Fibroblast of lung (primary cell): ENCODE data around the gene SIK2. TPM values are rescaled to one million over a fixed set of nuclear protein-coding genes. Genes with fewer than 3 reads are reported as not detected.

Experiments
- DNase-seq, 2 donors: peaks; one replicate each; pipeline versions ENCODE4 v3.0.0 to v3.0.0-alpha.2; 2010; ENCODE audit warnings: low read depth in 2 of 2
- H2AFZ ChIP-seq: 2 replicates; pipeline ENCODE4 v1.5.1; 2012; ENCODE audit warnings: low read length, control low read depth, inconsistent platforms
- H3K27ac ChIP-seq: 2 replicates; pipeline ENCODE4 v1.5.1; 2011; ENCODE audit warnings: low read length, control low read depth; ENCODE audit not compliant: insufficient read depth
- H3K27me3 ChIP-seq: 2 replicates; pipeline ENCODE4 v1.5.1; 2011; ENCODE audit warnings: mild to moderate bottlenecking, low read length; ENCODE audit not compliant: control insufficient read depth, insufficient read depth
- H3K36me3 ChIP-seq: 2 replicates; pipeline ENCODE4 v1.5.1; 2011; ENCODE audit warnings: low read length; ENCODE audit not compliant: control insufficient read depth, insufficient read depth
- H3K4me1 ChIP-seq: 2 replicates; pipeline ENCODE4 v1.5.1; 2011; ENCODE audit warnings: low read length; ENCODE audit not compliant: control insufficient read depth, insufficient read depth; ENCODE audit errors: extremely low read depth
- H3K4me2 ChIP-seq: 2 replicates; pipeline ENCODE4 v1.5.1; 2011; ENCODE audit warnings: low read length, control low read depth; ENCODE audit not compliant: insufficient read depth; ENCODE audit errors: extremely low read depth
- H3K4me3 ChIP-seq, 4 experiments: fragments of 200-600 bp in 1 of 4; sonication (generic) in 1 of 4; replicated peaks in 1 of 4; 2 replicates each; pipeline ENCODE4 v1.5.1; 2011 to 2016; ENCODE audit warnings: low read length in 4 of 4, low read depth in 3 of 4, mild to moderate bottlenecking in 3 of 4, control low read depth in 2 of 4, inconsistent platforms in 1 of 4, mixed read lengths in 1 of 4; ENCODE audit not compliant: insufficient read depth in 1 of 4; ENCODE audit errors: control extremely low read depth in 1 of 4
- H3K79me2 ChIP-seq: 2 replicates; pipeline ENCODE4 v1.5.1; 2012; ENCODE audit warnings: mild to moderate bottlenecking, low read length, inconsistent platforms; ENCODE audit not compliant: control insufficient read depth, insufficient read depth
- H3K9ac ChIP-seq: 2 replicates; pipeline ENCODE4 v1.5.1; 2011; ENCODE audit warnings: mild to moderate bottlenecking, low read length, control low read depth; ENCODE audit not compliant: insufficient read depth
- H3K9me3 ChIP-seq: 2 replicates; pipeline ENCODE4 v1.5.1; 2012; ENCODE audit warnings: low read depth, low read length; ENCODE audit not compliant: control insufficient read depth, insufficient read depth
- H4K20me1 ChIP-seq: 2 replicates; pipeline ENCODE4 v1.5.1; 2011; ENCODE audit warnings: low read length; ENCODE audit not compliant: control insufficient read depth, insufficient read depth; ENCODE audit errors: extremely low read depth
- EZH2 ChIP-seq: IDR thresholded peaks from 2 replicates; pipeline ENCODE4 v1.5.1; 2012; ENCODE audit warnings: low read length, control low read depth, mild to moderate bottlenecking; ENCODE audit errors: missing control alignments
- polyA plus RNA-seq, 2 donors: library from polyadenylated mRNA; depleted of rRNA in 1 of 2; stranded (reverse) in 1 of 2; unstranded in 1 of 2; fragments of >200 nt; gene quantifications; 2 replicates each; pipeline ENCODE4 v1.2.1, GENCODE V29; 2011 to 2012; ENCODE audit warnings: missing spikeins in 1 of 2
- total RNA-seq: library from RNA; depleted of rRNA; stranded (reverse); fragments of >200 nt; gene quantifications from 2 replicates; pipeline ENCODE4 v1.2.1, GENCODE V29; 2014
- TF ChIP-seq, protein P1 (sequence below), 2 donors: IDR thresholded peaks in 1 of 2; conservative IDR thresholded peaks in 1 of 2; 1 replicate in 1 of 2; 2 replicates in 1 of 2; pipeline ENCODE4 v1.5.1; 2011 to 2012; ENCODE audit warnings: low read length in 2 of 2, control low read depth in 1 of 2, inconsistent platforms in 1 of 2, low read depth in 1 of 2, mild to moderate bottlenecking in 1 of 2

Gene SIK2
- total and polyA plus RNA-seq, 2 donors (not counting 1 experiment from before 2014, with no cell fraction given) = 16.3 to 19.3 TPM

DNA sequence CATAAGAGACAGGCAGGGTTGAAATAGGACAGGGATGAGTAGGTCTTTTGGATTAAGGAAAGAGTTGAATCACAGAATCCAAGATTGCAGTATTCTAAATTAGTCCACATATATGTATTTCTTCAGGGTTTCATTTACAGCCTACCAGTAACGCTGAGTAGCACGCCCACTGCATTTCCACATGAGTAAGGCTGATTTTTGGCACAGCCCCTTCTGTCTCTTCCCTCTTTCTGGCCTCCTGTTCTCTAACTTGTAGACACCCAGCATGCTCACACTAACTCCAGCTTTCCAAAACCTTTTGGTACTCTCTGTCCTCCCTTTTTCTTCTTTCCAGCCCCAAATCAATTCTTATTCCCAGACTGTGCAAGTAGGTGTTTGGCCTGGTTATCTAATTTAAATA is 3.7 kb upstream of the SIK2 start:
- peaks cover 6% of the 10 kb centered on the region for H3K4me1 ChIP-seq
- H3K36me3 ChIP-seq = no peaks in the 10 kb centered on the region
- no peak overlapping the region for H3K9ac ChIP-seq
- peaks cover 11% of the 10 kb centered on the region for H3K79me2 ChIP-seq
- no peak for TF ChIP-seq EZH2
- TF ChIP-seq, protein P1, sequence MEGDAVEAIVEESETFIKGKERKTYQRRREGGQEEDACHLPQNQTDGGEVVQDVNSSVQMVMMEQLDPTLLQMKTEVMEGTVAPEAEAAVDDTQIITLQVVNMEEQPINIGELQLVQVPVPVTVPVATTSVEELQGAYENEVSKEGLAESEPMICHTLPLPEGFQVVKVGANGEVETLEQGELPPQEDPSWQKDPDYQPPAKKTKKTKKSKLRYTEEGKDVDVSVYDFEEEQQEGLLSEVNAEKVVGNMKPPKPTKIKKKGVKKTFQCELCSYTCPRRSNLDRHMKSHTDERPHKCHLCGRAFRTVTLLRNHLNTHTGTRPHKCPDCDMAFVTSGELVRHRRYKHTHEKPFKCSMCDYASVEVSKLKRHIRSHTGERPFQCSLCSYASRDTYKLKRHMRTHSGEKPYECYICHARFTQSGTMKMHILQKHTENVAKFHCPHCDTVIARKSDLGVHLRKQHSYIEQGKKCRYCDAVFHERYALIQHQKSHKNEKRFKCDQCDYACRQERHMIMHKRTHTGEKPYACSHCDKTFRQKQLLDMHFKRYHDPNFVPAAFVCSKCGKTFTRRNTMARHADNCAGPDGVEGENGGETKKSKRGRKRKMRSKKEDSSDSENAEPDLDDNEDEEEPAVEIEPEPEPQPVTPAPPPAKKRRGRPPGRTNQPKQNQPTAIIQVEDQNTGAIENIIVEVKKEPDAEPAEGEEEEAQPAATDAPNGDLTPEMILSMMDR (conservative IDR thresholded peaks at IDR 0.05 in 1 of 2, IDR thresholded peaks at IDR 0.05 in 1 of 2; ENCODE audit: low read depth in 1 of 2, low read length in 2 of 2) = no peak
- H3K27me3 ChIP-seq = no peaks in the 10 kb centered on the region
- peak overlapping the region in 1 of 4 experiments; percentile 9 for H3K4me3 ChIP-seq
- H3K27ac ChIP-seq = no peak overlapping the region
- H4K20me1 ChIP-seq = no peaks in the 10 kb centered on the region
- no peaks in the 10 kb centered on the region for H3K9me3 ChIP-seq
- H2AFZ ChIP-seq = peak overlapping the region; percentile 69
- DNase-seq = peak; percentile 61 to 85
- peak overlapping the region; percentile 71 for H3K4me2 ChIP-seq

DNA sequence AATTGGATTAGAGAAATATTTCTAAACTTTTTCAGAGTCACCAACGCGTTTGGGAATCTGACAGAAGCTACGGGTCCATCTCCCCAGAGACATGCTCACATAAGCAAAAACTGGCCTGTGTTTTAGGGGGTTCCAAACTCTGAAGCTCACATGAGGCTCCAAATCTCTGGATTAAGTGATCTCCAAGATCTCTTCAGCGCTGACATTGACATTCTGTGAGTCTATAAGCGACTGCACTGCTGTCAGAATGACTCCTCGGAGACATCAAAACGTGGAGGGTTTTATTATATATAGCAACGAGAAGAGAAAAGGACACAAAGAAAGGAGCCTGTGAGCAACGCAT is 642 bp upstream of the SIK2 start:
- no peaks in the 10 kb centered on the region for H3K27me3 ChIP-seq
- H3K4me1 ChIP-seq = peaks cover 8% of the 10 kb centered on the region
- no peaks in the 10 kb centered on the region for H4K20me1 ChIP-seq
- peaks cover 39% of the 10 kb centered on the region for H3K79me2 ChIP-seq
- DNase-seq = no peak
- peak overlapping the region; percentile 66 for H3K27ac ChIP-seq
- H3K9ac ChIP-seq = peak overlapping the region; percentile 51
- H3K4me2 ChIP-seq = peak overlapping the region; percentile 93
- no peaks in the 10 kb centered on the region for H3K9me3 ChIP-seq
- H2AFZ ChIP-seq = peak overlapping the region; percentile 88
- peak overlapping the region; percentile 31 to 51 (median 46) for H3K4me3 ChIP-seq
- H3K36me3 ChIP-seq = no peaks in the 10 kb centered on the region
- TF ChIP-seq, protein P1 (conservative IDR thresholded peaks at IDR 0.05 in 1 of 2, IDR thresholded peaks at IDR 0.05 in 1 of 2; ENCODE audit: low read depth in 1 of 2, low read length in 2 of 2) = no peak
- TF ChIP-seq EZH2 = no peak

DNA sequence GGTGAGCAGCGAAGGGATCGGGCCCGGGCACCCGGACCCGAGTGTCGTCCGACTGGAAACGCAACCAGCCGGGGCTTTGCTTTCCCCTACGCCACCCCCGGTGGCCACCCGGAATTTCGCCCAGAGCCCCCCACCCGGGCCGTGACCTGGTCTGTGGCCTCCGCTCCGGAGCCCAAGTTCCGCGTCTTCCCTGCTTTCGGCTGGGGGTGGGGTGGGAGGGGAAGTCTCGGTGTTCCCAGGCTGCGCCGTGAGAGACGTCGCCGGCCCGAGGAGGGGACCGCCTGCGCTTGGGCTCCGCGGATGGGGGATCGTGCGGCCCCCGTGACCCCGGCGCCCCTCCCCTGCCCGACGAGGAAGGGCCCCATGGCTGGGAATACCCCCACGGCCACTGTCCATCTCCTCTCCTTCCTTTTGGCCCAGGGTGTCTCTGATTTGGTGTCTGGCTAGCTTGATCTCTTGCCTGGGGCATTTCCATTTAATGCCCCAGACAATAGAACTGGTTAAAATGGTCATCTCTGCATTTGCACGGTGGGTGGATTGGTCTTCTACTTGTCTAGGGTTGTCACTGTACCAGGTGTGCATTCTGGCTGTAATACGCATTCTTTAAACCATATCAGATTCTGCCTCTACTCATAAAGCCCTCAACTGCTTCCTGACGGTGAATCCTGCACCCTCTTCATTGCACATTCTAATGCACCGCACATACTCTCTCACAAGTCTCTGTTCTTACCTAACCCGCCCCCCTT is 789 bp downstream of the SIK2 start:
- no peak overlapping the region for H2AFZ ChIP-seq
- peaks cover 53% of the 10 kb centered on the region for H3K79me2 ChIP-seq
- no peaks in the 10 kb centered on the region for H4K20me1 ChIP-seq
- H3K9ac ChIP-seq = peak overlapping the region; percentile 100
- peak overlapping the region; percentile 99 for H3K27ac ChIP-seq
- no peaks in the 10 kb centered on the region for H3K9me3 ChIP-seq
- peak overlapping the region; percentile 97 for H3K4me2 ChIP-seq
- DNase-seq = peak; percentile 50 to 63
- TF ChIP-seq, protein P1 (conservative IDR thresholded peaks at IDR 0.05 in 1 of 2, IDR thresholded peaks at IDR 0.05 in 1 of 2; ENCODE audit: low read depth in 1 of 2, low read length in 2 of 2) = no peak
- no peak for TF ChIP-seq EZH2
- peak overlapping the region; percentile 76 to 88 (median 81) for H3K4me3 ChIP-seq
- H3K36me3 ChIP-seq = no peaks in the 10 kb centered on the region
- H3K4me1 ChIP-seq = peaks cover 10% of the 10 kb centered on the region
- no peaks in the 10 kb centered on the region for H3K27me3 ChIP-seq
